Activated T-helper 1 cell treated with anti-CD3 and anti-CD28 coated beads, Interleukin-2, amount 50 U/mL, for 16 hours (primary cell): ENCODE results near the gene ODF2.

Experiments
- DNase-seq, 2 donors: peaks; one replicate each; pipeline ENCODE4 v3.0.0-alpha.2; 2020; ENCODE audit warnings: low read depth in 1 of 2, low spot score in 1 of 2

The ODF2 gene

DNA sequence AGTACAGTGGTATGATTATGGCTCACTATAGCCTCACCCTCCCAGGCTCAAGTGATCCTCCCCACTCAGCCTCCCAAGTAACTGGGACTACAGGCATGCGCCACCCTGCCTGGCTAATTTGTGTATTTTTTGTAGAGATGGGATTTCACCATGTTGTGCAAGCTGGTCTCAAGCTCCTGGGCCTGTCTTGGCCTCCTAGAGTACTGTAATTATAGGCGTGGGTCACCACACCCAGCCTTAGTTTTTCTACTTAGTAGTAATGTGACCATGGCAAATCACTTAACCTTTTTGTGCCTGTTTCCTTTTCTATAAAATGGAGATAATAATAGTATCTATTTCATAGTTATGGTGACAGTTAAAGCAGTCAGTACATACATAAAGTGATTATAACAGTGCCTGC lies 70.9 kb downstream of the ODF2 start:
- DNase-seq, result no peak

- no peak for DNase-seq
These were observed 72.8 kb downstream of the ODF2 start for GRCh38 chr9:128528445-128529160.

DNA sequence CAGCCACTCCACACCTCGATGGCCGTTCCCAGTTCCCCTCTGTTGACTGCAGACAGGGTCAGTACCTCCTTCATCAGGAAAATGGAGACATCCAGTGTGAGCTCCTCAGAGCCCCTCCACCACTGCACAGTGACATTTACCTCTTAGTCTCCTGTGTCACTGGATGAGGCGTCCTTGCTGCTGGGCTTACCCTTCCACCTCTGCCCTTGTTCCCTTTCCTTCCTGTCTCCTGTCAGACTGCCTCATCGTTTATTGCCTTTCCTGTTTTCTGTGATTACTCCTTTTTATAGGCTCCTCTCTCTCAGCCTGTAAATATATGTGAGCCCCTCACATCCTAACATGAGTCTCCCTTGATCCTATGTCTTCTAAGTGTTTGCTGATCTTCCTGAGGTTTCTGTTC lies 73.4 kb downstream of the ODF2 start:
- DNase-seq, result no peak

DNA sequence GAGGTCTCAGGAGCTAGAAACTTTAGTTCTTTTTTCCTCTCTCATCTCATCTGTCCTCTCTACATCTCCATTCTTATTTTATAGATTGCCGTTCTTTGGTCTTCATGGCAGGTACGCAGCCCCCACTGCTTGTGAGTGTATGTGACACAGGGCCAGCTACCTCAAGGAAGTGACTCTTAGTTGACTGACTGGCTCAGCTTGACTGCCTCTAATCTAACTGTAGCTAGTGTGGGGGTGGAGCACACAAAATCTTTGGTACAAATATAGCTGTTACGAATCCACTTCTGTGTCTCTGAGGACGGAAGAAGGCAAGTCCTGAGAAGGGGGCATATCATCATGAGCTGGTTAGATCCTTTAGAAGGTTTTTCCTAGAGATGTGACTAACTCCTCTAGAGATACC lies 76.8 kb downstream of the ODF2 start:
- no peak for DNase-seq

DNA sequence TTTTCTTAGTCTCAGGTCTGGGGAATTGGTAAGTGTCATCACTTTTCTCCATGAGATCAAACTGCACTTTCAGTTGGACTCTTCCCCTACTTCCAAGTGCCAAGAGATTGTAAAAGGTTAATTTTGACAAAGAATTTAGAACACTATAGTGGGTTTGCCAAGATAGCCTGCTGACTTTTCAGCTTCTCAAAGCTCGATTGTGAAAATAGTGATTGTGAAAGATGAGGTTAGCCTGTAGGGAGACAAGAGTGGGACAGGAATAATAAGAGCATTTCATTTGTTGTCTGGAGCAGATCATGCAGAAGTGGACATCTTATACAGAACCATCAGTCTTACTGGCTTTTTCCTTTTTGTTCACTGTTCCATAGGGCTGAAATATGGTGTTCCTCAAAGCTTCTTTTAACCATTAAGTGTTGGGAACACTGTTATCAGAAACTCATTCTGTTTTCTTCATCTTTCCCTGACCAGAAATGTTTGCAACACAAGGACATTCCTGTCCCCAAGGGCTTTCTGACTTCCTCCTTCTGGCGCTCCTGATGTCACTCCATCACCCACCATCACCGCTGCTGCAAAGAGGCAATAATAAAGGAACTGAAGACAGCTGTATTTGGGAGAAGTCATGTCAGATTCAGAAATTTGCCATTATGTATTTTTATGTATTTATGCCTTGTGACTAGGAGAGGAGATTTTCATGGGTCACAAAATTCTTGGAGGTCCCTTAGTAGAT lies 85.0 kb downstream of the ODF2 start:
- no peak for DNase-seq

DNA sequence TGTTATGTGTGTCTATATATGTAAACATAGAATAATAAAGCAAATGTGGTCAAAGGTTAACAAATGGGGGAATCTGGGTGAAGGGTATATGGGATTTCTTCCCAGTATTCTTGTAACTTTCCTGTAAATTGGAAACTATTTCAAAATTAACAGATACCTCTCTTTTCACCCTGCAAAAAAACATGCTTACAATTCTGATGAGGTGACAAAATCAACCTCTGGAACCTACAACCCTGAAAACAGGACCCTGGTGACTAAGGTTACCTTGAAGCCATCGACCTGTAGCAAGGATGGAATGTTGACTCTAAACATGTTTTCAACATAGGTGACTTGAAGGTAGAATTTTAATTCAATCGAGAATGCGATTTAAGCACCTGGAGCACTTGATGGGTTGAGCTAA lies 90.7 kb downstream of the ODF2 start:
- DNase-seq, result no peak

- no peak for DNase-seq
These were observed 93.1 kb downstream of the ODF2 start for GRCh38 chr9:128548876-128549275.

GRCh38 chr9:128550226-128550625 lies 94.4 kb downstream of the ODF2 start:
- peak in 1 of 2 donors; percentile 22 for DNase-seq
